GM12892 (cell line): ENCODE results near the gene ST3GAL5.

Source experiments
- POLR2A ChIP-seq: IDR thresholded peaks from 2 replicates; pipeline ENCODE4 v1.6.1; 2011; ENCODE audit warnings: low read depth, low read length, control low read depth
- POLR2AphosphoS5 ChIP-seq: IDR thresholded peaks from 2 replicates; pipeline ENCODE4 v1.6.1; 2011; ENCODE audit warnings: low read depth, low read length, control low read depth
- TAF1 ChIP-seq: IDR thresholded peaks from 2 replicates; pipeline ENCODE4 v1.6.1; 2011; ENCODE audit warnings: low read depth, mild to moderate bottlenecking, control low read depth, low read length, borderline replicate concordance

DNA sequence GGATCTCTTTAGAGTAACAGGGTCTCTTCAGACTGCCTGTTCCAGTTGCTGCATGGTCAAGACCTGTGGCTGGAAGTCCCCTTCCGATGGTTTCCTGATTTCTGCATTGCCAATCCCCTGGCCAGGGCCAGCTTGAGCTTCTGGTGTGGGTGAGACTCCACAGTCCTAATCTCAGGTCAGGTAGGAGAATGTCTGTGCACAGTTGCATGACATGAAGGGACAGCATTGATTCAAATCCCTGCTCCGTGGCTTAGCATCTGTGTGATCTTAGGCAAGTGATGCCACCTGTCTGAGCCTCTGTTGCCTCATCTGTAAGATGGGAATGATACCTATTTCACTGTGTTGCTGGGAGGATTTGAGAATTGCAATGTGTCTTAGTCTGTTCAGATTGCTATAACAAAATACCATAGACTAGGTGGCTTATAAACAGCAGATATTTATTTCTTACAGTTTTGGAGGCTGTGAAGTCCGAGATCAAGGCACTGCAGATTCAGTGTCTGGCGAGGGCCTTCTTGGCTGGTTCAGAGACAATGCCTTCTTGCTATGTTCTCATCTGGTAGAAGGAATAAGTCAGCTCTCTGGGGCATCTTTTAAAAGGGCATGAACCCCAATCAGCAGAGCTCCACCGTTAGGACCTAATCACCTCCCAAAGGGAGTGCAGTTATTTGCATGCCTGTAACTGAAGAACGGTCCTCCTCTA, 68.8 kb downstream of the ST3GAL5 start:
- TF ChIP-seq TAF1 (no peak), POLR2A (no peak), POLR2AphosphoS5 (no peak)
